Mesendoderm (in vitro differentiated cells): ENCODE data around the gene ZNF691.

ENCODE experiments used
- DNase-seq: peaks from one replicate; pipeline ENCODE4 v3.0.0; 2013
- H2AK5ac ChIP-seq: 2 replicates; pipeline ENCODE4 v1.6.1; 2013; ENCODE audit warnings: low read length, inconsistent platforms
- H2BK120ac ChIP-seq: 2 replicates; pipeline ENCODE4 v1.6.1; 2013; ENCODE audit warnings: low read depth, mild to moderate bottlenecking, low read length, moderate library complexity, mixed read lengths
- H2BK15ac ChIP-seq: replicated peaks from 2 replicates; pipeline ENCODE4 v1.6.1; 2013; ENCODE audit warnings: low read depth, mild to moderate bottlenecking, moderate library complexity
- H2BK5ac ChIP-seq: 2 replicates; pipeline ENCODE4 v1.6.1; 2013; ENCODE audit warnings: low read length, inconsistent platforms
- H3K18ac ChIP-seq: 2 replicates; pipeline ENCODE4 v1.6.1; 2013; ENCODE audit warnings: mild to moderate bottlenecking, low read length, mixed read lengths
- H3K23ac ChIP-seq: one replicate; pipeline ENCODE4 v1.6.1; 2013; ENCODE audit warnings: low read length
- H3K27ac ChIP-seq: 2 replicates; pipeline ENCODE4 v1.5.1; 2013; ENCODE audit warnings: low read depth, mild to moderate bottlenecking, inconsistent platforms, low read length, moderate library complexity
- H3K27me3 ChIP-seq: 2 replicates; pipeline ENCODE4 v1.6.1; 2013; ENCODE audit warnings: low read length, control low read depth, mild to moderate bottlenecking, inconsistent platforms; ENCODE audit not compliant: insufficient read depth, poor library complexity
- H3K36me3 ChIP-seq: 2 replicates; pipeline ENCODE4 v1.6.1; 2013; ENCODE audit warnings: low read length, inconsistent platforms; ENCODE audit not compliant: control insufficient read depth, insufficient read depth
- H3K4ac ChIP-seq: one replicate; pipeline ENCODE4 v1.6.1; 2013; ENCODE audit warnings: low read depth, mild to moderate bottlenecking, low read length, moderate library complexity
- H3K4me1 ChIP-seq: 2 replicates; pipeline ENCODE4 v1.6.1; 2013; ENCODE audit warnings: low read depth, low read length, inconsistent platforms; ENCODE audit not compliant: control insufficient read depth
- H3K4me2 ChIP-seq: 2 replicates; pipeline ENCODE4 v1.6.1; 2013; ENCODE audit warnings: low read length
- H3K4me3 ChIP-seq: 2 replicates; pipeline ENCODE4 v1.5.1; 2013; ENCODE audit warnings: mild to moderate bottlenecking, low read length
- H3K56ac ChIP-seq: one replicate; pipeline ENCODE4 v1.6.1; 2013; ENCODE audit warnings: low read length
- H3K79me1 ChIP-seq: 2 replicates; pipeline ENCODE4 v1.6.1; 2013; ENCODE audit warnings: low read length, inconsistent platforms
- H3K79me2 ChIP-seq: 2 replicates; pipeline ENCODE4 v1.6.1; 2013; ENCODE audit warnings: mild to moderate bottlenecking, low read length; ENCODE audit not compliant: control insufficient read depth, insufficient read depth
- H3K9ac ChIP-seq: 2 replicates; pipeline ENCODE4 v1.6.1; 2013; ENCODE audit warnings: low read length, inconsistent platforms
- H4K5ac ChIP-seq: one replicate; pipeline ENCODE4 v1.6.1; 2013; ENCODE audit warnings: low read length
- H4K8ac ChIP-seq: one replicate; pipeline ENCODE4 v1.6.1; 2013; ENCODE audit warnings: low read depth, mild to moderate bottlenecking, control low read depth, low read length, moderate library complexity
- WGBS: extraction: QIAGEN DNeasy Blood & Tissue Kit; methylation state at CpG from one replicate; pipeline ENCODE4 v1.1.7; 2013; ENCODE audit warnings: low lambda C conversion rate, missing lambda C conversion rate; ENCODE audit not compliant: insufficient coverage; ENCODE audit errors: extremely low coverage; 5-methylcytosine and 5-hydroxymethylcytosine counted together

ZNF691 gene

GRCh38 chr1:42825036-42825851, 21.2 kb upstream of the ZNF691 start:
- H2BK15ac ChIP-seq: no peak overlapping the region
- H3K23ac ChIP-seq: no peak overlapping the region
- H3K4me2 ChIP-seq: no peak overlapping the region
- no peaks in the 10 kb centered on the region for H3K79me2 ChIP-seq
- H3K79me1 ChIP-seq: no peaks in the 10 kb centered on the region
- no peak overlapping the region for H3K18ac ChIP-seq
- no peak overlapping the region for H4K5ac ChIP-seq
- no peak overlapping the region for H3K9ac ChIP-seq
- peak; percentile 42 for DNase-seq
- no peaks in the 10 kb centered on the region for H3K27me3 ChIP-seq
- WGBS: 100% methylated on average over 1 of the region's 10 CpGs
- no peak overlapping the region for H2BK120ac ChIP-seq
- no peak overlapping the region for H3K4ac ChIP-seq
- H3K4me1 ChIP-seq: no peaks in the 10 kb centered on the region
- H3K56ac ChIP-seq: no peak overlapping the region
- H3K27ac ChIP-seq: no peak overlapping the region
- H4K8ac ChIP-seq: no peak overlapping the region
- H2AK5ac ChIP-seq: no peak overlapping the region
- no peaks in the 10 kb centered on the region for H3K36me3 ChIP-seq
- no peak overlapping the region for H2BK5ac ChIP-seq
- H3K4me3 ChIP-seq: no peak overlapping the region

- Histone ChIP-seq H3K27ac (no peak overlapping the region), H3K36me3 (no peaks in the 10 kb centered on the region), H3K79me2 (no peaks in the 10 kb centered on the region), H2BK120ac (no peak overlapping the region), H3K56ac (no peak overlapping the region), H2BK15ac (no peak overlapping the region), H3K9ac (no peak overlapping the region), H3K4ac (no peak overlapping the region), H4K8ac (no peak overlapping the region), H2AK5ac (no peak overlapping the region), H3K4me2 (no peak overlapping the region), H3K18ac (no peak overlapping the region), H3K27me3 (no peaks in the 10 kb centered on the region), H4K5ac (no peak overlapping the region), H3K4me3 (no peak overlapping the region), H3K79me1 (no peaks in the 10 kb centered on the region), H3K4me1 (peaks cover 10% of the 10 kb centered on the region), H2BK5ac (no peak overlapping the region), H3K23ac (no peak overlapping the region)
- WGBS: no CpG with 5 or more reads among the region's 17 CpGs
- DNase-seq: peak; percentile 13
These were observed 15.8 kb upstream of the ZNF691 start for GRCh38 chr1:42830631-42831030.

GRCh38 chr1:42831273-42831672, 15.1 kb upstream of the ZNF691 start:
- H2BK120ac ChIP-seq: no peak overlapping the region
- no peak overlapping the region for H3K4me3 ChIP-seq
- no peak overlapping the region for H2BK5ac ChIP-seq
- no peak overlapping the region for H4K5ac ChIP-seq
- H3K36me3 ChIP-seq: no peaks in the 10 kb centered on the region
- H3K79me2 ChIP-seq: no peaks in the 10 kb centered on the region
- no peak overlapping the region for H3K4me2 ChIP-seq
- H3K27me3 ChIP-seq: no peaks in the 10 kb centered on the region
- H4K8ac ChIP-seq: no peak overlapping the region
- H2AK5ac ChIP-seq: no peak overlapping the region
- H3K79me1 ChIP-seq: no peaks in the 10 kb centered on the region
- DNase-seq: peak; percentile 63
- H3K4me1 ChIP-seq: peaks cover 11% of the 10 kb centered on the region
- no peak overlapping the region for H3K23ac ChIP-seq
- no peak overlapping the region for H2BK15ac ChIP-seq
- no peak overlapping the region for H3K56ac ChIP-seq
- H3K27ac ChIP-seq: no peak overlapping the region
- H3K4ac ChIP-seq: no peak overlapping the region
- no peak overlapping the region for H3K18ac ChIP-seq
- no peak overlapping the region for H3K9ac ChIP-seq

GRCh38 chr1:42832641-42833240, 13.7 kb upstream of the ZNF691 start:
- WGBS: no CpG with 5 or more reads among the region's 3 CpGs
- Histone ChIP-seq H3K27me3 (no peaks in the 10 kb centered on the region), H3K23ac (no peak overlapping the region), H3K56ac (no peak overlapping the region), H2BK120ac (no peak overlapping the region), H2BK15ac (no peak overlapping the region), H3K36me3 (no peaks in the 10 kb centered on the region), H2BK5ac (no peak overlapping the region), H2AK5ac (no peak overlapping the region), H4K5ac (no peak overlapping the region), H4K8ac (no peak overlapping the region), H3K79me2 (no peaks in the 10 kb centered on the region), H3K18ac (no peak overlapping the region), H3K27ac (no peak overlapping the region), H3K4me1 (peaks cover 11% of the 10 kb centered on the region), H3K4me3 (no peak overlapping the region), H3K9ac (no peak overlapping the region), H3K4me2 (no peak overlapping the region), H3K79me1 (no peaks in the 10 kb centered on the region), H3K4ac (no peak overlapping the region)
- DNase-seq: no peak

GRCh38 chr1:42833981-42834380, 12.4 kb upstream of the ZNF691 start:
- H3K27ac ChIP-seq: no peak overlapping the region
- no peak overlapping the region for H3K18ac ChIP-seq
- no peaks in the 10 kb centered on the region for H3K79me2 ChIP-seq
- H2BK5ac ChIP-seq: no peak overlapping the region
- no peak overlapping the region for H4K5ac ChIP-seq
- no peaks in the 10 kb centered on the region for H3K27me3 ChIP-seq
- no CpG with 5 or more reads among the region's 4 CpGs for WGBS
- no peaks in the 10 kb centered on the region for H3K36me3 ChIP-seq
- no peak overlapping the region for H3K4ac ChIP-seq
- no peak overlapping the region for H2AK5ac ChIP-seq
- no peaks in the 10 kb centered on the region for H3K79me1 ChIP-seq
- H2BK15ac ChIP-seq: no peak overlapping the region
- H3K4me2 ChIP-seq: no peak overlapping the region
- no peak overlapping the region for H3K56ac ChIP-seq
- no peak overlapping the region for H2BK120ac ChIP-seq
- H3K9ac ChIP-seq: no peak overlapping the region
- no peak for DNase-seq
- H3K23ac ChIP-seq: no peak overlapping the region
- H3K4me3 ChIP-seq: no peak overlapping the region
- H4K8ac ChIP-seq: no peak overlapping the region
- peaks cover 11% of the 10 kb centered on the region for H3K4me1 ChIP-seq
